A673 (cell line): Measurements from ENCODE around the gene SPANXD. TPM values are rescaled to one million over a fixed set of nuclear protein-coding genes. Genes with fewer than 3 reads are reported as not detected.
"Not testable (repeated sequence)": the region's sequence is repeated elsewhere in the genome, so short reads cannot be mapped to it uniquely, and the experiment has no call there.

Experiments used
- Bru-seq: library from RNA; stranded (reverse); fragments of 400-500 nt; gene quantifications from one replicate; lab custom pipeline; 2021; lab: Mats Ljungman, UMichigan
- BruChase-seq, 2 experiments: library from RNA; stranded (reverse); fragments of 400-500 nt; gene quantifications; one replicate each; lab custom pipeline; 2021; lab: Mats Ljungman, UMichigan
- BruUV-seq: library from RNA; stranded (reverse); fragments of 400-500 nt; replicated peaks from 2 replicates; lab custom pipeline; 2021; lab: Mats Ljungman, UMichigan
- CTCF ChIA-PET: fragments of 300-600 bp; sonication (Branson Sonifier 250); formaldehyde crosslinking; loops from one replicate; lab custom pipeline; 2022; ENCODE audit warnings: antibody characterized with exemption; lab: Charles Lee
- POLR2A ChIA-PET: fragments of 300-600 bp; sonication (Branson Sonifier 250); formaldehyde crosslinking; loops from one replicate; lab custom pipeline; 2022; ENCODE audit warnings: antibody characterized with exemption; ENCODE audit not compliant: low non-redundant PET; lab: Charles Lee
- DNase-seq: peaks from one replicate; pipeline ENCODE4 v3.0.0-alpha.2; 2015; ENCODE audit warnings: low spot score
- H3K27ac ChIP-seq: fragments of 200-600 bp; sonication (generic); 2 replicates; pipeline ENCODE4 v1.5.1; 2016; ENCODE audit warnings: mixed run types, low read depth, mild to moderate bottlenecking, mixed read lengths, antibody characterized with exemption, low read length; ENCODE audit not compliant: poor library complexity, severe bottlenecking
- H3K27me3 ChIP-seq: fragments of 200-600 bp; sonication (generic); replicated peaks from 2 replicates; pipeline ENCODE4 v1.6.1; 2017; ENCODE audit warnings: mixed run types, low read depth, mild to moderate bottlenecking, mixed read lengths, antibody characterized with exemption, low read length; ENCODE audit not compliant: insufficient read depth, poor library complexity
- H3K36me3 ChIP-seq: fragments of 200-600 bp; sonication (generic); 2 replicates; pipeline ENCODE4 v1.6.1; 2016; ENCODE audit warnings: mixed run types, mild to moderate bottlenecking, mixed read lengths, antibody characterized with exemption, low read length; ENCODE audit not compliant: insufficient read depth, poor library complexity, severe bottlenecking
- H3K4me1 ChIP-seq: fragments of 200-600 bp; sonication (generic); 2 replicates; pipeline ENCODE4 v1.6.1; 2017; ENCODE audit warnings: mixed run types, mild to moderate bottlenecking, mixed read lengths, antibody characterized with exemption, low read length; ENCODE audit not compliant: insufficient read depth, poor library complexity, severe bottlenecking
- H3K4me3 ChIP-seq: fragments of 200-600 bp; sonication (generic); 2 replicates; pipeline ENCODE4 v1.5.1; 2016; ENCODE audit warnings: low read depth, mixed run types, mild to moderate bottlenecking, mixed read lengths, low read length; ENCODE audit not compliant: poor library complexity, severe bottlenecking
- H3K9me3 ChIP-seq: fragments of 200-600 bp; sonication (generic); 2 replicates; pipeline ENCODE4 v1.6.1; 2016; ENCODE audit warnings: mixed run types, low read depth, mild to moderate bottlenecking, mixed read lengths, antibody characterized with exemption, low read length; ENCODE audit not compliant: poor library complexity, severe bottlenecking
- EZH2 ChIP-seq: fragments of 200-600 bp; sonication (generic); IDR thresholded peaks from 2 replicates; pipeline ENCODE4 v1.6.1; 2017; ENCODE audit warnings: borderline replicate concordance, low read depth, mild to moderate bottlenecking, mixed read lengths, antibody characterized with exemption, low read length; ENCODE audit not compliant: poor library complexity, severe bottlenecking
- intact Hi-C: fragments of 100-400 bp; cut with micrococcal nuclease; formaldehyde crosslinking; loops from one replicate; pipeline ENCODE4 v1.10.0; 2022; ENCODE audit not compliant: unreplicated experiment
- long read RNA-seq: library from polyadenylated mRNA; stranded (forward); transcript quantifications from one replicate; pipeline ENCODE4 v2.0.0, GENCODE V29; 2022
- total RNA-seq: library from RNA; stranded (reverse); gene quantifications from 2 replicates; pipeline ENCODE4 v1.2.3, GENCODE V29; 2021
- TF ChIP-seq, protein P1 (sequence below): fragments of 300-800, 200-600 bp; sonication (generic); conservative IDR thresholded peaks from 2 replicates; pipeline ENCODE4 v1.5.1; 2017; ENCODE audit warnings: low read depth, mild to moderate bottlenecking, antibody characterized with exemption, low read length, moderate library complexity, mixed read lengths

The SPANXD gene, protein sequence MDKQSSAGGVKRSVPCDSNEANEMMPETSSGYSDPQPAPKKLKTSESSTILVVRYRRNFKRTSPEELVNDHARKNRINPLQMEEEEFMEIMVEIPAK
- total RNA-seq, result not detected in 2 replicates
- not detected for Bru-seq, nascent RNA
- BruChase-seq, experiment 1, labeled RNA remaining after a 2-hour chase, result not detected
- BruChase-seq, experiment 2, labeled RNA remaining after a 6-hour chase, result not detected
- long read RNA-seq, result 0 reads

DNA sequence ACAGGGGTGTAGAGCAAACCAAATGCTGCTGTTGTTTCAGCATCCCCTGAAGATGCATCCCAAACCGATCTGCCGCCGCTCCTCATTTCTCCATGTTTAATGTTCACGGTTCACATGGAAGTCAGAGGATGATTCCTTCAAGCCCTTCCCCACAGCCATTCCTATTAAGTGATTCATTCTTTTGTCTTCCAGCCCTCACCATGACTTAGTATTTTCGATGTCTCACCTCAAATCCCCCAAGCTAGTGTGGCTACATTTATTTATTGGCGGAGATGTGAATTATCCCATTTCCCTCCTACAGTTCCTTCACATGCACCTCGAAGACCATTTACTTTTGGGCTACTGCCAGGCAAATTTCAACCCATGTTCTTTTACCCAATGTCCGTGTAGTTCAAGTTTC, at the start of gene SPANXD:
Gene SPANXD (minus strand): TSS at position 101 of the 400 bp plus-strand sequence. CDS start 334 bp downstream, outside the sequence.
- CTCF ChIA-PET, H3K4me3 ChIP-seq, H3K27ac ChIP-seq, H3K27me3 ChIP-seq, DNase-seq, H3K36me3 ChIP-seq, POLR2A ChIA-PET, intact Hi-C loops, BruUV-seq, H3K4me1 ChIP-seq, H3K9me3 ChIP-seq: not testable (repeated sequence)

DNA sequence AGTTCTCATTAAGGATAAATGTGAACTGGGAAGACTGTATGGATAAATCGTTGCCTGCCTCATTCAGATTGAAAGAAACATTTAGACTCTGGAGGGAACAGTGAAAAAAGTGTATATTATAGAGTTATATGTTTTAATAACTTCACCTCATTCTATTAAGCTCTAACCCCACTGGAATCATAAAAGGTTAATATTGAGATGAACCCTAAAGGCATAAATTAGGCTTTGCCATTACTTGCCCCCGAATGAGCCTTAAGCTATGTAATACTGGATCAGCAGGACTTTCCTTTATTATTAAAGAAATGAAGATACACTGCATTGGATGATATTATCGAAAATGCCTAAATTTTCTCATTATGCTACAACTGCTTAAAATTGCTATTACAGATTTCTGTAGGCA, 44.1 kb upstream of the SPANXD start:
- intact Hi-C loops, result no loop called here
- no peak for DNase-seq
- H3K27me3 ChIP-seq, result no peaks in the 10 kb centered on the region
- H3K9me3 ChIP-seq, result no peaks in the 10 kb centered on the region
- H3K27ac ChIP-seq, result no peak overlapping the region
- BruUV-seq, result no TSS peak
- H3K4me3 ChIP-seq, result no peak overlapping the region
- TF ChIP-seq, protein P1, sequence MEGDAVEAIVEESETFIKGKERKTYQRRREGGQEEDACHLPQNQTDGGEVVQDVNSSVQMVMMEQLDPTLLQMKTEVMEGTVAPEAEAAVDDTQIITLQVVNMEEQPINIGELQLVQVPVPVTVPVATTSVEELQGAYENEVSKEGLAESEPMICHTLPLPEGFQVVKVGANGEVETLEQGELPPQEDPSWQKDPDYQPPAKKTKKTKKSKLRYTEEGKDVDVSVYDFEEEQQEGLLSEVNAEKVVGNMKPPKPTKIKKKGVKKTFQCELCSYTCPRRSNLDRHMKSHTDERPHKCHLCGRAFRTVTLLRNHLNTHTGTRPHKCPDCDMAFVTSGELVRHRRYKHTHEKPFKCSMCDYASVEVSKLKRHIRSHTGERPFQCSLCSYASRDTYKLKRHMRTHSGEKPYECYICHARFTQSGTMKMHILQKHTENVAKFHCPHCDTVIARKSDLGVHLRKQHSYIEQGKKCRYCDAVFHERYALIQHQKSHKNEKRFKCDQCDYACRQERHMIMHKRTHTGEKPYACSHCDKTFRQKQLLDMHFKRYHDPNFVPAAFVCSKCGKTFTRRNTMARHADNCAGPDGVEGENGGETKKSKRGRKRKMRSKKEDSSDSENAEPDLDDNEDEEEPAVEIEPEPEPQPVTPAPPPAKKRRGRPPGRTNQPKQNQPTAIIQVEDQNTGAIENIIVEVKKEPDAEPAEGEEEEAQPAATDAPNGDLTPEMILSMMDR, result no peak
- no peak for TF ChIP-seq EZH2
- POLR2A ChIA-PET, result no interaction called here
- no peaks in the 10 kb centered on the region for H3K4me1 ChIP-seq
- H3K36me3 ChIP-seq, result no peaks in the 10 kb centered on the region
- CTCF ChIA-PET, result no interaction called here

DNA sequence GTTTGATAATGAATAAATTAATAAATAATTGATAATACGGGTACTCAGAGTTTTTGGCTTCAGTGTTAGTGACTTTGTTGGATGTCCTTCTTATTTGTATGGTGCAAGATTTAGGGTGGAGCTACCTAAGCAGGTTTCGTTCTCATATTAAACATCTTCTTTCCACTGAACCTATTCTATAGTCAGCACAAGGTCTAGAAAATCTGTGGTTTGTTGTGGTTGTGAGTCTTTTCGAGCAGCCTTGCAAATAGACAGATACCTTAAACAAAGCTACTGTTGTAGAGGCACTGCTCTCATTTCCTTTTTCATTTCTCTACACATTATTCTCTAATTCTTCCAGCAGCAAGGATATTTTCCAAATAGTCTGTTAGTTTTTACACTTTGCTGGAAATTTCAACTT, 38.1 kb upstream of the SPANXD start:
- Histone ChIP-seq H3K27me3 (no peaks in the 10 kb centered on the region), H3K4me1 (no peaks in the 10 kb centered on the region), H3K9me3 (peaks cover 3% of the 10 kb centered on the region), H3K36me3 (no peaks in the 10 kb centered on the region), H3K4me3 (no peak overlapping the region), H3K27ac (no peak overlapping the region)
- POLR2A ChIA-PET, result no interaction called here
- no TSS peak for BruUV-seq
- no peak for DNase-seq
- TF ChIP-seq EZH2, result no peak
- TF ChIP-seq, protein P1, result no peak
- intact Hi-C loops, result no loop called here
- CTCF ChIA-PET, result no interaction called here

DNA sequence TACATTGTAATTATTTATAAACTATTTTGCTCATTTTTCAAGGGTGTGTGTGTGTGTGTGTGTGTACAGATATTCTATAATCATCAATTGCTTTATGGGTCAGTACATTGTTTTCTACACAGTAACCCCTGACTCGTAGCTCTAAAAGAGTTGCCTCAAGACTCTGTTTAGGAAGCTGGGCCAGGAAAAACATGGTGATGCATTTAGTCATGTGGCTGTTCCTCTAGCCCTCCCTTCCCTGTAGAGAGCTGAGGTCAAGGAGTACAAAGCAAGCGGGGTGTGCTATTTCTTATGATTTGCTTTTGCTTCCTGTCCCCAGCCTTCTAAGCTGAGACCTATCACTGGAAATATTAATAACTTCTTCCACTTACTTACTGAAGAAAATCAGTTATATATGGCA, 34.8 kb upstream of the SPANXD start:
- ChIA-PET CTCF (no interaction called here), POLR2A (no interaction called here)
- no peaks in the 10 kb centered on the region for H3K36me3 ChIP-seq
- H3K27me3 ChIP-seq, result no peaks in the 10 kb centered on the region
- BruUV-seq, result no TSS peak
- no peaks in the 10 kb centered on the region for H3K4me1 ChIP-seq
- peaks cover 3% of the 10 kb centered on the region for H3K9me3 ChIP-seq
- H3K27ac ChIP-seq, result no peak overlapping the region
- H3K4me3 ChIP-seq, result no peak overlapping the region
- no peak for DNase-seq
- TF ChIP-seq EZH2, result no peak
- TF ChIP-seq, protein P1, result no peak
- intact Hi-C loops, result no loop called here
